CD4-positive, alpha-beta T cell treated with Interleukin-2 at 100 ng/mL for 4 hours (primary cell): ENCODE results near the gene ZMIZ1.

Experiments used
- DNase-seq: peaks from one replicate; pipeline ENCODE4 v3.0.0-alpha.2; 2020; ENCODE audit warnings: low spot score

Gene ZMIZ1

DNA sequence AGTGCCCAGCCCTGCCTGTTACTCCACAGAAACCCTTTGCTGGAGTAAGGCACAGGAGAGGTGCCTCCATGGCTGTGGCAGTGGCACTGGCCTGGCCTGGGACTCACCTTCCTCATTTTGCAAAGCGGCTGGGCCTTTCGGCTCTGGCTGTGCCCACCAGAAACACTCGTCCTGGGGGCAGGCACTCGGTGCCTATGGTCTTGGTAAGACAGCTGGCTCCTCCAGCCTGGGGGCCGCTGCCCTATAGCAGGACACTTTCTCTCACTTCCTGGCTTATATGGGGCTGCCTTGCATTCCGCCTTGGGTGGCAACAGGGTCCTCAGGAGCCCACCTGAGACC lies 13.2 kb downstream of the ZMIZ1 start:
- DNase-seq = no peak

DNA sequence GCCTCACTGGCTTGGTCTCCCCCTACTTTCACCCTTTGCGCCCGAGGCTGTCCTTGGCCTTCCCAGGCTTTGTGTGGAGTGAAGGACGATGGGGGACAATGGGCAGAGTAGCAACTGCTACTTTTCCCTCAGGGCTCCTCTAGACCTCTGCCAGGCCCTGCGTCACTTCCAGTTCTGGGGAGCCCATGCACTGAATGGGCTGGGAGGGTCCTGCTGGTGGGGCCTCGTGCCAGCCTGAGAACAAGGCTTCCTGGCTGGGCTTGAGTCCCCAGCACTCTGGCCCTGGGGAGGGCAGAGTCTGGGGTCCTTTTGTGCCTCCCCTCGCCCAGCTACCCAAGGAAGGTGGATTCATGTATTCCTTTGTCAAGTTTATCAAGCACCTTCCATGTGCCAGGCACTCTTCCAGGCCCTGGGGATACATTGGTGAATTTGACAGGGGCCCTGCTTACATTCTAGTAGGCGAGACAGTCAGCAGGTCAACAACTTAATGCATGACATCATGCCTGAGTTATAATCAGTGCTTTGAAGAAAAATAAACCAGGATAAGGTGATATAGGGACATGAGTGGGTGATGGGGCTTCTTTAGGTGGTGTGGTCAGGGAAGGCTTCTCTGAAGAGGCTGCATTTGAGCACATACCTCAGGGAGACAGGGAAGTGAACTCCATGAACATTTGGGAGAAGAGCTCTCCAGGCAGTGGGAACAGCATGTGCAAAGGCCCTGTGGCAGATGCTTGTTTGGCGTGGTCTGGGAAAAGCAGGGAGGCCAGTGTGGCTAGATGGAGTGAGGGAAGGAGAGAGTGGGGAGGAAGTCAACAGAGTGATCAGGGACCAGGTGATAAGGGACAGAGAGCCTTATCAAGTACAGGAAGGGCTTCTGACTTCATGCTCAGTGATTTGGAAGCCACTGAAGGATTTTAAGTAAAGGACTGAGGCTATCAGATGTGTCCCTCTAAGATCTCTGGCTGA lies 14.1 kb downstream of the ZMIZ1 start:
- DNase-seq = no peak

DNA sequence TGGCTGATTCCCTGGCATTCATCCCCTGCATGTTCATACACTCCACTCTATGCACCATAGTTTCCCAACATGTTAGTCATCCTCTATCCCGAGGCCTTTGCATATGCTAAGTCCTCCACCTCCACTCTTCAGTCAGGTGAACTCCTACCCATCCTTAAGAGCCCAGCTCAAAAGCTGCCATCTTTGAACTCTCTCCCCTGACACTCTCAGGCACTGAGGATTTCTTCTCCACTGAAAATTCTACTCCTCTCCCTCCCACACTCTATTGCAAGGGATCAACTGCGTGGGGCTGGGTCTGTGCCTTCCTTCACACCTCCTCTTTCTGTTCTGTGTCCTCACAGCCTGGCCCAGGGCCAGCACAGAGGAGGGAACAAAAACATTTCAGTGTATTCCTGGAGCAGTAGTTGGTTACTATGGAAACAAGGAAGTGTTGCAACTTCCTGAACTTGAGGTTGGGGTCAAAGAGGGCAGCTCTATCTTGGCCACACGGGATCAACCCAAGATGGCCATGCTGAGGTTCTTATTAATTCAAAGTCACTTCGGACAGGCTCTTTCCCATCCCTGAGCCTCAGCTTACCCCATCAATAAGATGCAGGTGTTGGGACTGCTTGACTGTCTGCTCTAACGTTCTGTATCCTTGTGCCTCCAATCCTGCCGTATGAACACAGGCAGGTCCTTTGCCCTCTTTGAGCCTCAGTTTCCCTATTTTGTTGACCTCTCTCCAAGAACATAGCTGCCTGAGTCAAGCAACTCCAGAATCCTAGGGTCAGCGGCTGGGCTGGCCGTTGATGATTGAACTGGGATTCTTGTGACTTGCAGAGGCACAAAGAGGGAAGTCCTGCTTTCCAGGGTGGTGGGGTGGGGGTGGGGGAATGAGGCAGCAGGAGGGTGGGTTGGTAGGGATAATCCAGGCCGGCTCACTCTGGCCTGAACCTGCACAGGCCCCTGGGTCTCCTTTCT lies 15.5 kb downstream of the ZMIZ1 start:
- peak; percentile 20 for DNase-seq

DNA sequence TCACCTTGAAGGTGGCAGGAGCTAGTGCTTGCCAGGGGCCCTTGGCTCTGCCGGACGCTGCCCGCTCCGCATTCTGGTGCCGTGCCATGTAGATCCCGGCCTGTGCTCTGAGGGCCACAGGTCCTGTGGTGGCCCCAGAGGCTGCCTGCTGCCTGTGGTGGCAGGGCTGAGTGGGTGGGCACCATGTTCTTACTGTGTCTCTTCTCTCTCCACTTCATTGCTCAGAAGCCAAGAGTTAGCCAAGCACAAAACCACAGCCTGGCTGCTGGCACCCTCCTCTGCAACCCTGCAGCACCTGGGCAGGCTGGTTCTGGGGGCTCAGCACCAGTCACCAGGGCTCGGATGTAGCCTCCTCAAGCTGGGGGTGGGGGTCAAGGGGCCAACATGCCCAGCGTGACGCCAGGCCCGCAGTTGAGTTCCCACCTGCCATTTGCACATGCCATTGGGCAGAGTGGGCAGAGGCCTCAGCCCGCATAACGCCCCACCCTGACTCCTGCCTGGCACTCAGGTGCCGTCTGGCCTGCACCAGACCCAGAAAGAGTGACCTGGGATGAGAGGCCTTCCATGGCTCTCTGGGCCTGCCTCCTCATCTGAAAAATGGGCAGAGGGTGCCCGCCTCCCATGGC lies 16.3 kb downstream of the ZMIZ1 start:
- DNase-seq = no peak

DNA sequence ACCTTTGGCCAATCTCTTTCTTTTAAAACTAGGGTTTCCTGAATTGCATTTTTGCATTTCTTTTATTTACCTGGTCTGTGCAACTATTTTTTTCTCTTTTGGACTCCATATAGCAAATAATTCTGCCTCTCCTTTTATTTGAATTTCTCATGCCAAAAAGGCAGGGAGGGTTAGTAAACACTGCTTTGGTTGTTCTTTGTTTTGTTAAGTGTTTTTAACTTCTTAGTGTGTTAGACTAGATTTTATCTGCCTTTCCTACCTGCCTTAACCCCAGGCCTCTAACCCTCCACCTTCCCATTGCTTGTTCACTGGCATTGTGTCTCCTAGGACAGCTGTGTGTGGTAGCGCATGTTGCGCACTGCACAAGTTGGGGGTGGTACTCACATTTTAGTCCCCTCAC lies 18.1 kb downstream of the ZMIZ1 start:
- no peak for DNase-seq

DNA sequence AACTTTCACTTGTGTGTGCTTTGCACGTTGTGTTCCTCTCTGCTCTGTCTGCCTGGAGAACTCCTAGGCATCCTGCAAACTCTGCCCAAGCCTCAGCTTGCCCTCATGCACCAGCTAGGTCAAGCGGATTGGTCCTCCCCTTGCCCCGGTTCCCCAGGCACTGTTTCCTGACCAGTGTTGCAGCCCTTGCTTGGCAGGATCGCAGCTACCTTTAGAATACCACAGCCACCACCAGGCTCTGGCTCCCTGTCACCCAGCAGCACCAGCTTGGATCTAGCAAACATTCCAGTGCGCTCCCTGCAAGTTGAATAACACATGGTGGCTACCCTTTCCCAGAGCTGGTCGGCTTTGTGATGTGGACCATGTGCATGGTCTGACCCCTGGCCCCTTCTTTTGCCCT lies 19.0 kb downstream of the ZMIZ1 start:
- no peak for DNase-seq

DNA sequence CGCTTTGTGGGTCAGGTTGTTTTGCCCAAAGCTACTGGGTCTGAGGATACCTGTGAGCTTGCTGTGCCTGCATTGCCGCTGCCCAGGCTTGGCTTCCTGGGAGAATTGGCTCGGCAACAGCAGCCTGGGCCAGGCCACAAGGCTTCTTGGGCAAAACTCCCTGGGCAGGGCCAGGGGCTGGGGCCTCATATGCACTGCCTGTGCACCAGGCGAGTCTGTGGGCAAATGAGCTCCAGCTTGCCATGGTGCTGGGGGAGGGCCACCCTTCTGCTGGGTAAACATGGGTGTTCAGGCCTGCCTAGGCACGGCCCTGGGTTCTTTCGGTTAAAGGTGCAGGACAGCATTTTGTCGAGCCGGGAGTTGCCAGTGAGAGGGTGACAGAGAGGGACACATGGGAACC lies 19.4 kb downstream of the ZMIZ1 start:
- DNase-seq = no peak

DNA sequence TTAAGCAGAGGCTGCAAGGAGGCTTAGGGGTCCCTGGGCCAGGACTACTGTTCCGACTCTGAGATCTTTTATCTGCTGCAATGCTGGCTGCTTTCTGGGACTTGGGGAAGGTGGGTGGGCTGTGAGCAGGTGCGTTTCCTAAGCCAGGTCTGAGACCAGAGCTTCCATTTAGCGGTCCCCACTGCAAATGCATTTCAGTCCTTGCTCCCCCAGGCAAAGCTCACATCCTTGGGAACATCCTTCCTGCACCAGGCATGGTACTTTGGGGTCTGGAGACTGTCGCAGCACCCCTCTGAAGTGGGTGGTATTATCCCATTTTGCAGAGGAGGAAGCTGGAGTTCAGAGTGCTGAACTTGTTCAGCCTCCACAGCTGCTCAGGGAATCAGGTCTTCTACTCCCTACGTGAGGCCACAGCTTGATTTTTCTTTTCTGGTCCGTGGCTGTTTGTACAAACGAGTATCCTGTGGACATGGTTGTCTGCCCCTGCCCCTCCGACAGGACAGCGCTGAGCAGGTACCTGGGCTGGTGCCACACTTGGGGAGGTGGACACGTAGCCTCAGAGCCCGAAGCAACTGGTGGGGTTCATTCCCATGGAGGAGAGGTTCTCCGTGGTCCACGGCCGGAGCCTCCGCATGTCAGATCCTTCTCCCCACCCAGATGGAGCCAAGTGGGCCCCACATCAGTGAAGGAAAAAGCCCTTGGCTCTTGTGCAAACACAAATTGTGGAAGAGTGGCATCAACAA lies 20.0 kb downstream of the ZMIZ1 start:
- no peak for DNase-seq

DNA sequence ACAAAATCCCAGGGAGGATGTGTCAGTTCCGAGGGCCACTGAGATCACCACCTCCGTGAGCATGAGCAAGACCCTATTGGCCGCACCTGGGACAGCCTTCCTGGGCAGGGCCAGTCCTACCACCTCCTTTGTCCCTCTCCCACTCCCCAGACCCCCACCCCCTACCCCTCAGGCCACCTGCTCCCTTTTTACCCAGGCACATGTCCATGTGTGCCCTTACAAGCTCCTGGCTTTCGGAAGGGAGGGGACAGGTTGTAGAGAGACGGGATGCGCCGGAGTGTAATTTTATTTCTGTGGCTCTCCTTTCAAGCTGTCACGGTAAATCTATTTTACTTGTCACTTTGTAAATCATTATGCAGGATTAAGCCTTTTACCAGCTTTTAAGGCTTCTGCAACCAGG lies 20.9 kb downstream of the ZMIZ1 start:
- no peak for DNase-seq

DNA sequence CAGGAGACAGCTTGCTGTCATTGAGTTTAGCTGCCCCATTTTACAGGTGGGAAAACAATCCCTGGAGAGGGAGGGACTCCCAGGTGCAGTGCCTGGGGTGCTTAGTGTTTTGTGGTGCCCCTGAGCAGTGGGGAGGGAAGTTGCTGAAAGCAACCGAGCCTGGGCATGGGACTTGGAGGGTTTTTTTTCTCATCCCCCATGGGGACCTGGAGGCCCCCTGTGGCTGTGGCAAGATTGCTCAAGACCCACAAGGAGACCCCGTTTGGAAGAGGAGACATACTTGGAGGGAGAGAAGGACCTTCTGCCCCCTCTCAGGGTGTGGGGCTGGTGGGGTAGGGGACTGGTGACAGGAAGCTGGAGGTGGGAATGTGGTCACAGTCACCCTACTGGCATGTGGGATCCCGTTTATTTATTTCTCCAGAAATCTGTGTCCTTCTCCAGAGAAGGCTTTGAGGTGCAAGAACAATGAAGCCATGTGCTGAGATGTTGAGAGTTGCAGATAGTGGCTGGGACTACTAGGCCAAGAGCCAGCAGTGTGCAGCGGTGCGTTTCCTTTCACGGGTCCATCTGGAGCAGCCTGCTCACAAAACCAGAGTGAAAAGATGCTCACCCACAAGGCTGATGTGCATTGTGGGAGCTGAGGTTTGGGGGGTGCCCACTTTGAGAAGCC lies 21.5 kb downstream of the ZMIZ1 start:
- no peak for DNase-seq

DNA sequence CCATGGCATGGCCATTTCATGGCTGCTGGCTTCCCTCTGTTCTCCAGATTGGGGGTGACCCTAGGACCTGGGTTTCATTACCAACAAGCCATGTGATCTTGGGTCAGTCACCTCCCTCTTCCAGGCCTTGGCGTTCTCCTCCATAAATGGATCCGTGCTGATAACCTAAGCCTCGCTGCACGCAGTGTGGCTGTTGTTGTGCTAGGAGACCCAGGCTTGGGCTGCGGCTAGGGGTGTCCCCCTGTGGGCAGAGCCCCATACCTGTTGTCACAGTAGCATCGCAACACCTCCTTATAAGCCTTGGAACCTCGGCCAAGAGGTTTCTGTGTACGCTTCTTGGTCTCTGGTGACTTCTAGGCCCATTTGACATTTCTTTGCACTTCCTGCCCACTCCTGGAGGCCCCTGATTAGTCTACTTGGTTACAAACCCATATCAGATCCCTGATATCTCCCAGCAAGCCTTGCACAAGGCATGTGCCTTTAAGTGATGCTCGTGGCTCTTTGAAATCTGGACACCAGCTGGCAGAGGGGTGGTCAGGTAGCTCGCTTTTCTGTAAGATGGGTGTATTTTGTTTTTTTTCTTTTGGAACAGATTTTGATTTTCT lies 23.6 kb downstream of the ZMIZ1 start:
- no peak for DNase-seq

DNA sequence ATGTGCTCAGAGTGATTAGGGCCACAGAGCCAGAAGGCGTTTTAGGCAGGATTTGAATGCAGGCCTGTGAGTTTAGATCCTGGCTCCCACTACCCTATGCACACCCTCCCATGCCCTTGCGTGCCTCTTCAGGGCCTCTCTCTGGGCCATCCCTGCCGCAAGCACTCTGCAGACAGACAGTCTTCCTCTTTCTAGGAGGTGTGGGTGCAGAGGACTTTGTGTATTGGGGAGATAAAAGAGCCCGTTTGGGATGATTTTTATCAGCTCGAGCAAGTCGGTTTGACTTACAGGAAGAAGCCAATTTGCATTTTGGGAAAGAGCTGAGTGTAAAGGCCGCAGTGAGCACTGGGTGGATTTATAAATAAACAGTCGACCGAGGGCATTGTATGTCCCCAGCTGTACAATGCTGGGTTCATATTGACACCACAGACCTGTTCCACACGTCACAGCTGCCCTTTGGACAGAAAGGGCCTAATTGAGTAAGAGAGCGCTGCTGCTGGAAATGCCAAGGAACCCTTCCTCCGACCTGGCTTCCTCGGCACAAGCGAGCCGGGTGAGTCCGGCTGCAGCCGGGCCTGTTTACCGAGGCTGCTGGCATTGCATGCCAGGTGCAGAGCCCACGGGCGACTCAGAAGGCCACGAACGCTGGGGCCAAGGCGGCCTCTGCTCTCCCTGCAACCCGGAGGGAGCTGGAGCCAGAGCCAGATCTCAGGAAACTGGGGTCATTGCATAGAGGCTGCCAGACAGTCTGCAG lies 25.1 kb downstream of the ZMIZ1 start:
- no peak for DNase-seq

DNA sequence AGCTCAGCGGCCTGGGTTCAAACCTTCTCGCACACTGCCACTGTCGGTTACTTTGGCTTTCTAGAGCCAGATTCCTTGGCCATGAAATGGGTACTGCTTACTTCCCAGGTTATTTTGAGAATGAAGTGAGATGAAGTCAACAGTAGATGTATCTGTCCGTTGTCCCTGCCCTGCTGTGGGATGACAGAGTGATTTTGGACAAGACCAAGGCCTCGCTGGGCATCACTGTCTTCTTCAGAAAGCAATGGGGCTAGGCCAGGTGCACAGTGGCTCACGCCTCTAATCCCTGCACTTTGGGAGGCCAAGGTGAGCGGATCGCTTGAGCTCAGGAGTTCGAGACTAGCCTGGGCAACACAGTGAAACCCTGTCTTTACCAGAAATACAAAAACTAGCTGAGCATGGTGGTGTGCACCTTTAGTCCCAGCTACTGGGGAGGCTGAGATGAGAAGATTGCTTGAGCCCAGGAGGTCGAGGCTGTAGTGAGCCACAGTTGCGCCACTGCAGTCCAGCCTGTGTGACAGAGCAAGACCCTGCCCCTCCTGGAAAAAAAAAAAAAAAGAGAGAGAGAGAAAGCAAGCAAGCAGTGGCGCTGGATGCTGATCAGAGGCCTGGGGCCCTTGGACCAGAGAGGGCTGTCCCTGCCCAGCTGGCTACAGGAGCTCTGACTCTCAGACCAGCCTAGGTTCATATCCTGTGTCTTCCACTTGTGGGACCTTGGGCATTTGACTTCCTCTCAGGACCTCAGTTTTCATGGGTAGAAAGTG lies 25.8 kb downstream of the ZMIZ1 start:
- no peak for DNase-seq

DNA sequence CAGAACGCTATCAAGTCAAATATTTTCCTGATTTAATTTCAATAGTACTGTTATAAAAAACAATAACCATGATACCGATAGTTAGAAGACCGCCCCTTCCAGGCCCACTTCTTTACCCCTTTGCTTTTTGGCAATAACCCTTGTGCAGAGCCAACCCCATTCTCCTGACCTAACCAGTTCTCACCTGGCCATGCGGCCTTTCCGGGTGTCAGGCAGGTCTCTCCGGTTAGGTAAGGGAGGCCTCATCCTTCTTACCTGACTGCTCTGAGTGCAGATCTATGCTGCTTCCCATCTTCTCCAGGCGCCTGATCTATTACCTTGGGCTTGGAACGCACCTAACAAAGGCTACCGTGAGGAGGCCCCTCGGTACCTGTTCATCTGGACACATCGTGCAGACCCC lies 26.6 kb downstream of the ZMIZ1 start:
- DNase-seq = no peak

DNA sequence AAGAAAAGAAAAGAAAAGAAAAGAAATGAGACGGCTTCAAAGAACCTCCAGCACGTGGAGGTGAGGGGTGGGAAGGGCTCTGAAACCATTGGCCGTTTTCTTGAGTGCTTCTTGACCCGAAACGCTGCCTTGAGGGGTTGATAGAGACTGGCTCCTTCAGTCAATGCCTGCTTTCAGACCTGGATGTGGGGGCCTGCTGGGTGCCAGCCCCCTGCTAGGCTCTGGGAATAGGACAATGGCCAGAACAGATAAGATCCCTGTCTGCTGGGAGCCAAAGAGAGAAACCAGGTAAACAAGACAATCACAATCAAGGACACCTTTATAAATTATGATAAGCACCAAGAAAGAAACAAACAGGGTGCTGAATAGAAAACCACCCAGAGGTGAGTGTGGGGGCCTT lies 27.7 kb downstream of the ZMIZ1 start:
- no peak for DNase-seq

DNA sequence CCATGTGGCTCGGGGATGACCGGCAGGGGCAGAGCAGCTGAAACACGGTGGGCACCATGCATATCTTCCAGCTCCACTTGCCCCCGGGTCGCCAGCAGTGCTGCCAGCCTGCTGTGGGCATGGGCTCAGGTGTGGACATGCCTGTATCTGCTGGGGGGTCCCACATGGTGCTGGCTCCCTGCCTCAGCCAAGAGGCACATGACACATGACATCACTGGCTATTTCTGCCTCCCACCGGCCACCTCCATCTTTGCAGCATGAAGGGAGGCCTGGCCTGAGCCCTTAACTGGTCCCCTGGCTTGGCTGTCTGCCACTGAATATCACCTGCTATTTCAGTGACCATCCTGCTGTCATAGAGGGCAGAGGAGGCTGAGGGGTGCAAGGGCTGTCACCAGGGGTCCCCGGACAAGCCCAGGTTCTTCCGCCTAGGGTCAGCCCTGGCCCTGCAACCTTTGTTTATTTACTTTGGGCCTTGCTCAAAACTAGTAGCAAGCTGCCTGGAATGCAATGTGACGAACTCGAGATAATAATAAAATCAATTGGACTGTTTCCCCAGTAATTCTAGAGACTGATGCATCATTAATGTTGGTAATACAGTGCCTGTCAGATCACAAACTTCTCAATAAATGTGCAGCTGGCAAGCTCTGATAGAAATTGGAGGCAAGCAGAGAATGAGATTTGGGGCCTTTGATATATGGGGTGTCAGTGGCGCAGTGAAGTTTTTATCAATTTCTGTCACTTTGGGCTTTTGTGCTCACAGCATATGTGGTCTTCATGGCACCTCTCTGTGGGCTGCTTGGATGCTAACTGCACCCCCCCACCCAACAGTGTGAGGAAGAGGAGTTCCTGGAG lies 28.5 kb downstream of the ZMIZ1 start:
- DNase-seq = no peak

DNA sequence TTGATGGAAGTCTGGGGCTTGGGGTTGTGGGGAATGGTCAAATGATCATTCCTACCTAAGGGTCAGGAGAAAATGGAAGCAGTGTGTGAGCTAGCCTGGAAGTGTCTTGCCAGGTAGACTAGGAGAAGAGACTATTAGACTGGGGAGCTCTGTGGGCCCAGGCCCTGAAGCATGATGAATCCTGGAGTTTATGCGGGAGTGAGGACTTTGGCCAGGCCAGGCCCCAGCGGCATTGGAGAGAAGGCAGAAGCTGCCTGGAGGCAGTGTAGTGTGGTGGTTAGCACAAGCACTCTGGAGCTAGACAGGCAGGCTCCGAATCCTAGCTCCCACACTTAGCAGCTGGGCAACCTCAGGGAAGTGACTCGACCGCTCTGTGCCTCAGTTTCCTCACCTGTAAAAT lies 29.3 kb downstream of the ZMIZ1 start:
- DNase-seq = no peak

DNA sequence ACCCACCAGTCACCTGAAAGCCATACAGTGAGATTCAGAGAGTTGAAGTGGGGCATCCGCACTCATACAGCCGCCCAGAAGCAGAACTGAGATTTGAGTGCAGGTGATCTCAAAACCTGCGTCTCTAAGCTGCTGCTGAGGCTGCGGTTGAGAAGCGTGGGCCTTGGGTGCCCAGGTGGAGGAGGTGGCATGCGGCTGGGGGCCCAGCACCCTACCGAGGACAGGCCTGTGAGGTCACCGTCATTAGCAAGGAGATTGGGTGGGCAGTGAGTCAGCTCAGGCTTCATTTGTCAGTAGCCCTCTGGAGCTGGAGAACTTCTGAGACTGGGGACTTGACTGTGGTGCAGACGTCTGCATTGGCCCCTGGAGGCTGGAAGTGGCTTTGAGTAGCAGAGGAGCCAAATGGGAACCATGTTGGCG lies 29.8 kb downstream of the ZMIZ1 start:
- DNase-seq = no peak
